DMS114 treated with DMSO at 0.1 percent for 48 hours (cell line): ENCODE results near the gene SMAGP.
"Not testable (repeated sequence)": the region's sequence is repeated elsewhere in the genome, so short reads cannot be mapped to it uniquely, and the experiment has no call there.

Experiments
- DNase-seq: peaks from one replicate; lab custom pipeline; 2025; ENCODE audit not compliant: unreplicated experiment; lab: John Stamatoyannopoulos, UW

Gene SMAGP

GRCh38 chr12:51227112-51227511 is 43.1 kb downstream of the SMAGP start:
- DNase-seq: not testable (repeated sequence)

DNA sequence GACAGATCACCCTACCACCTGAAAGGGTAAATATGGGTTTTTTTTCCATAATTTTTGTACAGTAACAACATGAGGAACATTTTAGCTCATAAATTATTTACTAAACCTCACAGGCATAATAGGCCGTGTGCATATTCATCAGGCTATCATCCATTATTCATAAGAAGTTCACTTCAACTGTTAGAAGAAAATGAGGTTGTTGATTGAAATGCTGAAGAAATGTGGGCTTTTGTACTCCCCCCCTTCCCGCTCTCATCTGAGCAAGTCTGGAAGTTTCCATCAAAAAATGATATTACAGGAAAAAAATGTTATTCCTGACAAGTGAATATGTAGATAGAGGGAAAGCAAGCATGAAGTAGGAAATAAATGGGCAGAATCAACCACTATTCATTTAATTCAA is 44.4 kb downstream of the SMAGP start:
- DNase-seq: no peak

- DNase-seq: no peak
Observed at GRCh38 chr12:51225234-51225633, 45.0 kb downstream of the SMAGP start.

DNA sequence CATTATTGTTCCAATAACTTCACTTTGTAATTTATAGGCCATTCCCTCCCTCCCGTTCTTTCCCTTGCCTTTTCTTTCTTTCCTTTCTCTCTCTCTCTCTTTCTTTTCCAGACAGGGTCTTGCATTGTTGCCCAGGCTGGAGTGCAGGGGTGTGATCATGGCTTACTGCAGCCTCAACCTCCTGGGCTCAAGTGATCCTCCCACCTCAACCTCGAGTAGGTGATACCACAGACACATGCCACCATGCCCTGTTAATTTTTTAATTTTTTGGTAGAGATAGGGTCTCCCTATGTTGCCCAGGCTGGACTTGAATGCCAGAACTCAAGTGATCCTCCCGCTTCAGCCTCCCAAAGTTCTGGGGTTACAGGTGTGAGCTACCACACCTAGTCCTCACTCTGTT is 45.6 kb downstream of the SMAGP start:
- no peak for DNase-seq

GRCh38 chr12:51222461-51222860 is 47.8 kb downstream of the SMAGP start:
- no peak for DNase-seq

GRCh38 chr12:51219857-51220256 is 50.4 kb downstream of the SMAGP start:
- not testable (repeated sequence) for DNase-seq

GRCh38 chr12:51219322-51219721 is 50.9 kb downstream of the SMAGP start:
- no peak for DNase-seq

GRCh38 chr12:51218607-51219161 is 51.5 kb downstream of the SMAGP start:
- DNase-seq: no peak

DNA sequence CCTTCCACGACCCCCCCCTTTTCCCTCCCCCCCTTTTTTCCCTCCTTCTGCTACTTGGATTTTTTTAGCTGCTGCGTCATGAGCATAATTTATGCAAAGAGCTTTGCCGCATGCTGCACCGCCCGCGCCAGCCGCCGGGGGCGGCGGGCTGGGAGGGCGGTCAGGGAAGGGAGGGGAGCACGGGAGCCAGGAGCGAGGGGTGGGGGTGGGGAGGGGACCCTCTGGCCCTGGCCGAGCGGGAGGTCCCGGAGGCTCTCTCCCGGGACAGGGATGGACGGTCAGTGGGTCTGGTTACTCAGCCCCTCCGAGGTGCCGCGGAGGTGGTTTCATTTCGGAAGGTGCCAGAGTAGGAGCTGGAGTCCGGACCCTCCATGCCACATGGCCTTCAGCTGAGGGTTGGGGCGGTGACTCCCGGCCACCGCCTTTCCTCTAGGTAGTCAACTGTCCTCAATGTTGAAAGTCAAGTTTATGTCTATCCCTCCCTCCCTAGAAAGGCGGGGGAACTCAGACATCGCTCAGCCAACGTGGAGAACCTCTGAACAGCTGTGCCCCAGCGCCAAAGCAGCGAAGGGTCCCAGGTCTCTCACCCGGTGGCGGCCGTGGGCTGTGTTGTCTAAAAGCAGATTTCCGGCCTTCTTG is 52.1 kb downstream of the SMAGP start, which contains the start of gene POU6F1:
Gene POU6F1 (minus strand): TSS at position 95 of the 639 bp plus-strand sequence. CDS start 11,226 bp downstream, outside the sequence.
- DNase-seq: peak; percentile 41

DNA sequence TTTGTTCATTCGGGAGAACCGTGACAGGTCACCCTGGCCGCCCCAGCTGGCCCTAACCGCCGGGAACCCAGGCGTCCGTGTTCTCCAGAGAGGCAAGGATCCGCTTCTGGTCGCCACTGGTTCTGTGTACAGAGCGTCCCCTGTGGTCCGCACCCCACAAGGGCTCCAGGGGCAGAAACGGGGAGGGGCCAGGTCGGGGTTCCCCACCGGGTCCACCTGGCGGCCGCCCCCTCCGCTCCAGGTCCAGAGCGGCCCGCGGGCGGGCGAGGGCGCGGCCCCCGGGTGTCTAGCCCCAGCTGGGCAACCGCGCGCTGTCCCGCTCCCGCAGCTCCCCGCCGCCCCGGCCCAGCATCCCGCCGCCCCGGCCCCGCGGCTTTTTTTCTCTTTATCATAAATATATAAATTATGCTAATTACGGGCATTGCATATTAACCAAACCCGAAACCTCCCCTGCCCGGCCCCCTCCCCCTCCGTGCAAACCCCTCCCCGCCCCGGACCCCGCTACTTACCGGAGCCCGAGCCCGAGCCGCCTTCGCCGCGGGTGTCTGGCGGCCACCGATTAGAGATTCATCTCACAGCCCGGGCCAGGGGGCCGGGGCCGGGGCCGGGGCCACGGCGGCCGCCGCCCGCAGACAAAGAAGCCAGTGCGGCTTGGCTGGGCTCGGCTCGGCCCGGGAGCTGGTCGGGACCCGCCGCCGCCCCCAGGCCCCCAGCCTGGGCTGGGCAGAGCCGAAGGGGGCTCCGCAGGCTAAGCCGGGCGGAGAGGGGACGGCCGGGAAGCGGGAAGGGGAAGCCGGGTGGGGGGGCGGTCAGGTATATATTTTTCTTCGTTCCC is 52.9 kb downstream of the SMAGP start:
- no peak for DNase-seq

DNA sequence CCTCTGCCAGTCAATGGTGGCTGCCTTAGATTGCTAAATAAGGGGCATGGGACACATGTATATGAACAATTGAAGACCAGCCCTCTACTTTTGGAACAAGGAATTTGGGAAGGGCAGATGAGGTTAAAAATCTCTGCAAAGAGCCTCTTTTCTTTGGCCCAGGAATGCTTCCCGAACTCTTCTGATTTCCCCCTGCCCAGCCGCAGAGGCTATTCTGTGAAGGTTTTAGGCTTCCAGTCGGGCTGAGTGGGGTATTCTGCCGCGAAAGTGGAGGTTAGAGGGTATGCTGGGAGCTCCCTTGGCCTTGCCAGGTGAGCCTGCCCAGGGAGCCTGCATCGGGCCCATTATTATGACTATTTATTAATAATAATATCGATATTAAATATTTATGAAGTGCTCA is 53.6 kb downstream of the SMAGP start:
- no peak for DNase-seq

DNA sequence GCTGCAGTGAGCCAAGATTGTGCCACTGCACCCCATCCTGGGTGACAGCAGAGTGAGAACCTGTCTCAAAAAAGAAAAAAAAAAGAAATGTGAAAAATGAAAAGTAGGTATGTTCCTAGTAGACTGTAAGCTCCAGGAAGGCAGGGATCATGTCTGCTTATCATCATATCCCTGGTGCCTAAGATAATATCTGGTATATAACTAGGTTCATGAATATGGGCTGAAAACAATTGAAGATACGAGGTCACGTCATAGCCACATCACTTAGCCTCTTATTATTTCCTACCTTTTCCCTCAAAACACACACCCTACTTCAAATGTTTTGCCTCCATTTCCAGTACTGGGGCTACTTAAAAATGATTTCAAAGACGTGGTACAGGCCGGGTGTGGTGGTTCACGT is 55.3 kb downstream of the SMAGP start:
- DNase-seq: no peak

DNA sequence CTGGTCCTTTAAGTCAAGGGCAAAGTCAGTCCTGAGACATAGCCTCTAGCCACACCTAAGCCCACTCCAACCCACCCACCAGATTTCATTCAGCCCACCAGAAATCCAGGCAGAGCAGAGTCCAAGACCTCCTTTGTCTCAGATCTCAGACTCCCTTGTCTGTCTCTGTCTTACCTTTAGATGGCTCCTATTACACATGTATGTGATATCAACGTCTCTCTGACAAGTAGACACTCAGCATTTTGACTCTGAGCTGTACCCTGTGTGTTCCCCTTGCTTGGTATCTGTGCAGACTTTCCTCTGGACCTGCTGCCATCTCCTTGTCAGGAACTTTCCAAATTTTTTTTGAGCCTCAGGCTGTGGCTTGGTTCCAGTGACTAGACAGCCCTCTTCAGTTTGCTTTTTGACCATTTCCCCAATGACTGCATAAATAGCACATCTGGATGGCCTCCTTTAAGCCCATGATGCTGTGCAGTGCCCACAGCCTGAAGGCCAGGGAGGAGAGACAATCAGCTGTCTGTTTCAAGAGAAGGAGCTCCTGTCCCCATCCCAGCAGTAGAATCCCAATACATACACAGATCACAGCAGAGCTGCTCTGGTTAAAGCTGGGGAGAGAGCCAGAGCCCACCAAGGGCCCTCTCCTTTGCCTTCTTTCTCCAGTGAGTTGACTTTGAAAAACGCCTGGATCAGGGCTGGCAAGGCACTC is 59.4 kb downstream of the SMAGP start:
- DNase-seq: no peak

- no peak for DNase-seq
Observed at GRCh38 chr12:51209259-51209658, 61.0 kb downstream of the SMAGP start.

- DNase-seq: no peak
Observed at GRCh38 chr12:51208016-51208660, 62.1 kb downstream of the SMAGP start.

DNA sequence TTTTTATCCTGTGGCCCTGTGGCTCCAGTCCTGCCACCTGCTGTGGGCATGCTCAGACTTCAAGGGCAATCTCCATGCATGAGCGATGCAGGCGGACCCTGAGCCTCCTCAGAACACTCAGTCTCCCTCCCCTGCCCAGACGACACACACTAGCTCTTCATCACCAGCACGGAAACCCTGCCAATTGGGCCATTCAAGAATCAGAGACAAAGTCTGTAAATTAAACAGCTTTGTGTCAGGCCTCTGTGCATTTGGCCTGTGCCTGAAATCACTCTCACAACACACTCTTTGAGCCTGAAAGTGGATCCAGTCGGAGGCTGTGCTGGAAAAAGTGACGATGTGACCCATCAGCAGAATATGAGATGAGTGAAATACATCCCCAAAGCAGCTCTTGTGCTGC is 64.9 kb downstream of the SMAGP start:
- DNase-seq: no peak

GRCh38 chr12:51202718-51203117 is 67.5 kb downstream of the SMAGP start:
- no peak for DNase-seq

DNA sequence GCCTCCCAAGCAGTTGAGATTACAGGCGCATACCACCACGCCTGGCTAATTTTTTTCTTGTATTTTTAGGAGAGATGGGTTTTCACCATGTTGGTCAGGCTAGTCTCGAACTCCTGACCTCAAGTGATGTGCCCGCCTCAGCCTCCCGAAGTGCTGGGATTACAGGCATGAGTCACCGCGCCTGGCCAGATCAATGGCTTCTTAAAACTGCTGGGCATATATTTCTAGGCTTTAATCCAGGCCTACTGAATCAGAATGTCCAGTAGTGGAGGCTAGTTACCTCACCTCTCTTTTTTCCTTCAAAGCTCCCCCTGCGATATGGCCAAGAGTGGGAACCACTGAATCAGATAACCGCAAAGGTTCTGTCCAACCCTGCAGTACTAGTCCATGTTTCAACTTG is 69.4 kb downstream of the SMAGP start:
- no peak for DNase-seq

GRCh38 chr12:51200156-51200555 is 70.1 kb downstream of the SMAGP start:
- DNase-seq: no peak

GRCh38 chr12:51199366-51199945 is 70.8 kb downstream of the SMAGP start:
- no peak for DNase-seq
